Spleen (tissue), 7 donors: ENCODE data around the gene CDK18.

Experiments
- CTCF ChIP-seq, 11 experiments: fragments of 200-600 bp in 7 of 11; fragments of 450-650 bp in 4 of 11; sonication (generic) in 4 of 11; IDR thresholded peaks in 8 of 11; conservative IDR thresholded peaks in 3 of 11; 1 replicate in 7 of 11; 2 replicates in 4 of 11; pipeline versions ENCODE4 v1.4.0 to v1.8.0; 2016 to 2021; ENCODE audit warnings: antibody characterized with exemption in 11 of 11, inconsistent platforms in 4 of 11, mild to moderate bottlenecking in 1 of 11
- POLR2A ChIP-seq, 3 donors: fragments of 450-650 bp; IDR thresholded peaks; one replicate each; pipeline ENCODE4 v1.5.1; 2017; ENCODE audit warnings: antibody characterized with exemption in 3 of 3, mild to moderate bottlenecking in 1 of 3
- donor health status: DM: no; HTN: no; CAD: no; lungs with moderate emphysema.
- donor health status: DM: no; HTN: no; CAD: no.
- donor health status: DM: no; HTN: no; CAD: no.

GRCh38 chr1:205547936-205548827 is 43.7 kb downstream of the CDK18 start:
- TF ChIP-seq CTCF (IDR thresholded peaks at IDR 0.05 in 8 of 11, conservative IDR thresholded peaks at IDR 0.05 in 3 of 11) (no peak), POLR2A (IDR thresholded peaks at IDR 0.05) (no peak)
